Stimulated activated CD4-positive, alpha-beta T cell treated with anti-CD3 and anti-CD28 coated beads, Interleukin-1b, Interleukin-23, amount 100 ng/mL, for 4 hours (primary cell): Measurements from ENCODE around the gene CCDC85B.

Experiments
- DNase-seq, 2 donors: peaks; one replicate each; pipeline ENCODE4 v3.0.0-alpha.2; 2020; ENCODE audit warnings: low read depth in 2 of 2

CCDC85B gene

GRCh38 chr11:65857853-65858680, 32.4 kb upstream of the CCDC85B start, which contains the start of gene CFL1:
Gene CFL1 (minus strand): TSS chr11:65858180. CDS start chr11:65858099, 81 bp downstream.
- DNase-seq: peak; percentile 94 to 95

- DNase-seq: no peak
Observed at GRCh38 chr11:65858681-65859087, 31.8 kb upstream of the CCDC85B start.

- peak; percentile 93 to 98 for DNase-seq
Observed at GRCh38 chr11:65859095-65859811, 31.2 kb upstream of the CCDC85B start.

- DNase-seq: peak; percentile 32 to 37
Observed at GRCh38 chr11:65859812-65860277, 30.6 kb upstream of the CCDC85B start.

- DNase-seq: peak; percentile 95 to 96
Observed at GRCh38 chr11:65860278-65861164, 30.0 kb upstream of the CCDC85B start, which contains the start of gene MUS81. Gene MUS81 (plus strand): TSS chr11:65860433. CDS start chr11:65860754, 321 bp downstream.

GRCh38 chr11:65861165-65861505, 29.3 kb upstream of the CCDC85B start:
- DNase-seq: no peak

GRCh38 chr11:65861533-65862183, 28.8 kb upstream of the CCDC85B start:
- no peak for DNase-seq

GRCh38 chr11:65862191-65862735, 28.2 kb upstream of the CCDC85B start:
- no peak for DNase-seq

- no peak for DNase-seq
Observed at GRCh38 chr11:65862941-65863888, 27.3 kb upstream of the CCDC85B start.

GRCh38 chr11:65863889-65864705, 26.4 kb upstream of the CCDC85B start:
- no peak for DNase-seq

GRCh38 chr11:65864706-65865471, 25.6 kb upstream of the CCDC85B start:
- DNase-seq: no peak

- no peak for DNase-seq
Observed at GRCh38 chr11:65865550-65866172, 24.8 kb upstream of the CCDC85B start.

- DNase-seq: no peak
Observed at GRCh38 chr11:65866509-65867283, 23.8 kb upstream of the CCDC85B start.

- no peak for DNase-seq
Observed at GRCh38 chr11:65867284-65868071, 23.0 kb upstream of the CCDC85B start.

- DNase-seq: no peak
Observed at GRCh38 chr11:65868076-65868667, 22.3 kb upstream of the CCDC85B start.

GRCh38 chr11:65868907-65869306, 21.6 kb upstream of the CCDC85B start:
- DNase-seq: no peak
